HEK293 (cell line): Measurements from ENCODE around the gene DCAF7.
A peak's percentile ranks its signal among the peaks of the same experiment; 100 is the strongest.

Experiments
- CTCF ChIA-PET: fragments of 350-600 bp; formaldehyde crosslinking; extraction: SDS; loops from one replicate; lab custom pipeline; 2021; ENCODE audit warnings: antibody characterized with exemption; lab: Yijun Ruan, JAX
- POLR2A ChIA-PET: fragments of 300-600 bp; formaldehyde crosslinking; extraction: SDS; loops from one replicate; lab custom pipeline; 2020; ENCODE audit warnings: antibody characterized with exemption, inconsistent platforms; lab: Yijun Ruan, JAX
- H3K27ac ChIP-seq: fragments of 200-500 bp; sonication (Bioruptor generic); 2 replicates; pipeline ENCODE4 v1.5.1; 2014; ENCODE audit warnings: low read depth, low read length, control low read depth, inconsistent platforms; ENCODE audit errors: extremely low read depth
- H3K36me3 ChIP-seq, 2 experiments: fragments of 200-500 bp in 1 of 2; sonication (Bioruptor generic) in 1 of 2; 1 replicate in 1 of 2; 2 replicates in 1 of 2; pipeline ENCODE4 v1.5.1; 2014 to 2017; ENCODE audit warnings: inconsistent platforms in 2 of 2, low read length in 2 of 2; ENCODE audit not compliant: control insufficient read depth in 2 of 2, insufficient read depth in 1 of 2
- H3K4me1 ChIP-seq: fragments of 200-500 bp; sonication (Bioruptor generic); 2 replicates; pipeline ENCODE4 v1.5.1; 2014; ENCODE audit warnings: mild to moderate bottlenecking, low read length, inconsistent platforms; ENCODE audit not compliant: control insufficient read depth, insufficient read depth
- H3K4me3 ChIP-seq: 2 replicates; pipeline ENCODE4 v1.5.1; 2011; ENCODE audit warnings: low read depth, mild to moderate bottlenecking, control low read depth, low read length, moderate library complexity
- H3K9me3 ChIP-seq: fragments of 200-500 bp; sonication (Bioruptor generic); 2 replicates; pipeline ENCODE4 v1.5.1; 2014; ENCODE audit warnings: low read depth, low read length, inconsistent platforms; ENCODE audit not compliant: control insufficient read depth, insufficient read depth
- HOXA7 ChIP-seq: sonication (generic); formaldehyde crosslinking; IDR thresholded peaks from 2 replicates; pipeline ENCODE4 v1.8.1; 2022; ENCODE audit warnings: missing genetic modification reagents, borderline replicate concordance
- MYNN ChIP-seq: fragments of 450-650 bp; formaldehyde crosslinking; IDR thresholded peaks from 2 replicates; pipeline ENCODE4 v1.5.1; 2016; ENCODE audit warnings: missing biosample characterization, missing genetic modification characterization, borderline replicate concordance
- PRDM2 ChIP-seq: fragments of 450-650 bp; formaldehyde crosslinking; IDR thresholded peaks from 2 replicates; pipeline ENCODE4 v1.5.1; 2016; ENCODE audit warnings: missing biosample characterization, missing genetic modification characterization, borderline replicate concordance
- SP7 ChIP-seq: fragments of 450-650 bp; formaldehyde crosslinking; IDR thresholded peaks from 2 replicates; pipeline ENCODE4 v1.5.1; 2016; ENCODE audit warnings: missing biosample characterization, missing genetic modification characterization
- ZBTB1 ChIP-seq: fragments of 450-650 bp; formaldehyde crosslinking; IDR thresholded peaks from 2 replicates; pipeline ENCODE4 v1.5.1; 2016; ENCODE audit warnings: missing biosample characterization, missing genetic modification characterization
- ZBTB20 ChIP-seq: fragments of 450-650 bp; formaldehyde crosslinking; IDR thresholded peaks from 2 replicates; pipeline ENCODE4 v1.5.1; 2016; ENCODE audit warnings: missing biosample characterization, missing genetic modification characterization
- ZBTB6 ChIP-seq: fragments of 450-650 bp; formaldehyde crosslinking; IDR thresholded peaks from 2 replicates; pipeline ENCODE4 v1.5.1; 2017; ENCODE audit warnings: missing biosample characterization, missing genetic modification characterization
- ZNF148 ChIP-seq: fragments of 450-650 bp; formaldehyde crosslinking; IDR thresholded peaks from 2 replicates; pipeline ENCODE4 v1.5.0; 2017; ENCODE audit warnings: missing biosample characterization, missing genetic modification characterization, borderline replicate concordance
- ZNF280D ChIP-seq: fragments of 450-650 bp; formaldehyde crosslinking; IDR thresholded peaks from 2 replicates; pipeline ENCODE4 v1.5.1; 2016; ENCODE audit warnings: missing biosample characterization, missing genetic modification characterization
- ZNF513 ChIP-seq: fragments of 450-650 bp; IDR thresholded peaks from 2 replicates; pipeline ENCODE4 v1.5.1; 2018; ENCODE audit warnings: missing biosample characterization, missing genetic modification characterization
- ZNF677 ChIP-seq: fragments of 450-650 bp; IDR thresholded peaks from 2 replicates; pipeline ENCODE4 v1.5.0; 2018; ENCODE audit warnings: missing biosample characterization, mild to moderate bottlenecking, missing genetic modification characterization, moderate library complexity
- ZNF768 ChIP-seq: fragments of 450-650 bp; formaldehyde crosslinking; IDR thresholded peaks from 2 replicates; pipeline ENCODE4 v1.5.1; 2018; ENCODE audit warnings: missing biosample characterization, mild to moderate bottlenecking, missing genetic modification characterization

DCAF7 gene

GRCh38 chr17:63550817-63551639 lies 751 bp downstream of the DCAF7 start (continued):
- 0 out of 2 replicates have a peak, but pooled peaks have one; percentile 31 for TF ChIP-seq PRDM2
- TF ChIP-seq MYNN (tag by site-specific recombination), result peak; percentile 71
- TF ChIP-seq ZBTB20, result peak; percentile 95
- TF ChIP-seq, all 188 proteins: peak for 14

- peak overlapping the region; percentile 39 for H3K27ac ChIP-seq
- POLR2A ChIA-PET, result interaction anchor here (0.8 to 3.3 kb wide), 6 partner anchors 13 to 291 kb away, joined by 3 to 24 read pairs (median 5); partner anchors contain the start of genes ACE, MAP3K3, SMARCD2 and TACO1
- peaks cover 0 to 7% of the 10 kb centered on the region in 2 experiments; a peak in 1 of 3 replicates for H3K36me3 ChIP-seq
- H3K4me1 ChIP-seq, result peaks cover 12% of the 10 kb centered on the region
- CTCF ChIA-PET, result interaction anchor here (0.7 to 3.0 kb wide), 6 partner anchors 11 to 127 kb away, joined by 3 to 17 read pairs (median 4); no protein-coding TSS in a partner anchor
- peak overlapping the region; percentile 39 for H3K4me3 ChIP-seq
- no peak for TF ChIP-seq HOXA7
- no peak for TF ChIP-seq ZBTB6 (tag by site-specific recombination)
- TF ChIP-seq ZNF513 (tag by site-specific recombination), result no peak
- TF ChIP-seq ZNF677 (tag by site-specific recombination), result no peak
- no peak for TF ChIP-seq ZBTB1 (tag by site-specific recombination)
- TF ChIP-seq ZNF768 (tag by site-specific recombination), result no peak
- TF ChIP-seq ZNF148, result no peak
- no peak for TF ChIP-seq SP7 (tag by site-specific recombination)
- TF ChIP-seq ZNF280D, result no peak
- TF ChIP-seq, all 188 proteins: peak for 0
- no peaks in the 10 kb centered on the region for H3K9me3 ChIP-seq
Observed at GRCh38 chr17:63552211-63552610, 1.9 kb downstream of the DCAF7 start.
